ENCODE results near the gene LHX4.

The LHX4 gene

DNA sequence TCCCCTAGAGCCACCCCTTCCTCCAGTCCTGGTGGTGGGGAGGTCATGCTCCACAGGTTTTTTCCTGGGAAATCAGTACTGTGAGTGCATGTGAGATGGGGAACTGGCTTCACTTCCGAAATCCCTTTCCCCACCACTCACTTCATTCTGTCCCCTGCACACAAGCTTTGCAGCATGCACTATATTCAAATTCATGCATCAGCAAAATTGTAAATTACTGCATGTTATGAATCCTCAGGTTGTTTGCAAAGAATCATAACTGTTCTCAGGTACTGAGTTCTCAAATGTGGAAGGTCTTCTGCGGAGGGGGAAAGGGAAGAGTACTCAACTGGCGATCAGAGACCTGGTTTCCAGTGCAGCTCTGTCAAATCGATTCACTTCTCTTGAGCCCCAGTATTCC is 42.3 kb downstream of the LHX4 start:
- no peak overlapping the region for H3K18ac ChIP-seq (ENCODE audit: low read length)

DNA sequence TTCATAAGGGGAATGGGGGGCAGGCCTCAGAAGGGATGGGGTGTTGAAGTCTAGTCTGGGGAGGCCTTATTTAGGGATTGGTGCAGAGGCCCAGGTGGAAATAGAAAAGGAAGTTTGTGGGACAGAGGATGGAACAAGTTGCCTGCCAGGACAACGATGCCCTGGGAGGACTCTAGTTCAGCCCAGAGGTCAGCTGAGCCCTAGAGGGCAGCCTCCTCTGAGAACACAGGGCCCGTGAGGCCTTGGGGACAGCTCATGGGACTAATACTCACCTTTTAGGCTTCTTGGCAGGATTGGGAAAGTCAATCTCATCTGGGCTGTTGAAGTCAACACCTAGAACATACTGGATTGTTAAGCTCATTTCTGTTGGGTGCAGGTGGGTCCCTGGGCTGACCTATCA is 43.0 kb downstream of the LHX4 start:
- no peaks in the 10 kb centered on the region for H3K4me1 ChIP-seq (ENCODE audit: control insufficient read depth in 1 of 2, insufficient read depth in 2 of 2, low read length in 2 of 2)
- H4K12ac ChIP-seq (ENCODE audit: low read depth, low read length) = no peak overlapping the region
- H3K9ac ChIP-seq (ENCODE audit: low read length) = no peak overlapping the region
- no peak overlapping the region for H3K18ac ChIP-seq (ENCODE audit: low read length)
- peak; percentile 52 for DNase-seq
- H3K27ac ChIP-seq (ENCODE audit: low read depth, low read length) = no peak overlapping the region
- no CpG with 5 or more reads among the region's 2 CpGs for WGBS (ENCODE audit: extremely low coverage, insufficient coverage, insufficient read length)
- H3K9me3 ChIP-seq (ENCODE audit: insufficient read depth, low read depth, low read length) = no peaks in the 10 kb centered on the region
- no peak overlapping the region for H2BK5ac ChIP-seq (ENCODE audit: low read depth, low read length, poor library complexity)
- H3K14ac ChIP-seq (ENCODE audit: low read length) = no peak overlapping the region
- no peaks in the 10 kb centered on the region for H3K79me1 ChIP-seq (ENCODE audit: low read length)
- H3K4me2 ChIP-seq (ENCODE audit: low read length) = no peak overlapping the region
- no peaks in the 10 kb centered on the region for H3K27me3 ChIP-seq (ENCODE audit: insufficient read depth, low read length)
- no peak overlapping the region for H3K23ac ChIP-seq (ENCODE audit: low read length)
- H3K4ac ChIP-seq (ENCODE audit: low read depth, low read length) = no peak overlapping the region
- no peak overlapping the region for H4K8ac ChIP-seq (ENCODE audit: low read depth, low read length)
- H2BK12ac ChIP-seq (ENCODE audit: low read length) = no peak overlapping the region
- peaks cover 2 to 8% of the 10 kb centered on the region in 2 experiments for H3K36me3 ChIP-seq (ENCODE audit: control insufficient read depth in 1 of 2, insufficient read depth in 2 of 2, low read length in 2 of 2)
- H2AK5ac ChIP-seq (ENCODE audit: low read length) = no peak overlapping the region
- H4K91ac ChIP-seq (ENCODE audit: low read depth, low read length) = no peak overlapping the region
- H3K79me2 ChIP-seq (ENCODE audit: control insufficient read depth, insufficient read depth, low read length, poor library complexity) = no peaks in the 10 kb centered on the region
- H3K4me3 ChIP-seq (ENCODE audit: low read depth, low read length) = no peak overlapping the region
- no peak overlapping the region for H2AFZ ChIP-seq (ENCODE audit: insufficient read depth, low read length, poor library complexity)
- H2BK120ac ChIP-seq (ENCODE audit: insufficient read depth, low read length, poor library complexity) = no peak overlapping the region

More for the DNA sequence above, 42.3 kb downstream of the LHX4 start:
- Histone ChIP-seq H2BK120ac (ENCODE audit: insufficient read depth, low read length, poor library complexity) (no peak overlapping the region), H3K4me1 (ENCODE audit: control insufficient read depth in 1 of 2, insufficient read depth in 2 of 2, low read length in 2 of 2) (no peaks in the 10 kb centered on the region), H4K91ac (ENCODE audit: low read depth, low read length) (no peak overlapping the region), H2AFZ (ENCODE audit: insufficient read depth, low read length, poor library complexity) (no peak overlapping the region), H3K9me3 (ENCODE audit: insufficient read depth, low read depth, low read length) (no peaks in the 10 kb centered on the region), H3K27me3 (ENCODE audit: insufficient read depth, low read length) (no peaks in the 10 kb centered on the region), H3K36me3 (ENCODE audit: control insufficient read depth in 1 of 2, insufficient read depth in 2 of 2, low read length in 2 of 2) (peaks cover 2 to 8% of the 10 kb centered on the region in 2 experiments), H3K14ac (ENCODE audit: low read length) (no peak overlapping the region), H3K27ac (ENCODE audit: low read depth, low read length) (no peak overlapping the region), H3K79me1 (ENCODE audit: low read length) (no peaks in the 10 kb centered on the region), H2AK5ac (ENCODE audit: low read length) (no peak overlapping the region), H4K12ac (ENCODE audit: low read depth, low read length) (no peak overlapping the region), H2BK12ac (ENCODE audit: low read length) (no peak overlapping the region), H4K8ac (ENCODE audit: low read depth, low read length) (no peak overlapping the region), H2BK5ac (ENCODE audit: low read depth, low read length, poor library complexity) (no peak overlapping the region), H3K4me2 (ENCODE audit: low read length) (no peak overlapping the region), H3K9ac (ENCODE audit: low read length) (no peak overlapping the region), H3K4me3 (ENCODE audit: low read depth, low read length) (no peak overlapping the region), H3K23ac (ENCODE audit: low read length) (no peak overlapping the region), H3K4ac (ENCODE audit: low read depth, low read length) (no peak overlapping the region), H3K79me2 (ENCODE audit: control insufficient read depth, insufficient read depth, low read length, poor library complexity) (no peaks in the 10 kb centered on the region)
- DNase-seq = no peak
- WGBS (ENCODE audit: extremely low coverage, insufficient coverage, insufficient read length) = no CpG with 5 or more reads among the region's 4 CpGs

DNA sequence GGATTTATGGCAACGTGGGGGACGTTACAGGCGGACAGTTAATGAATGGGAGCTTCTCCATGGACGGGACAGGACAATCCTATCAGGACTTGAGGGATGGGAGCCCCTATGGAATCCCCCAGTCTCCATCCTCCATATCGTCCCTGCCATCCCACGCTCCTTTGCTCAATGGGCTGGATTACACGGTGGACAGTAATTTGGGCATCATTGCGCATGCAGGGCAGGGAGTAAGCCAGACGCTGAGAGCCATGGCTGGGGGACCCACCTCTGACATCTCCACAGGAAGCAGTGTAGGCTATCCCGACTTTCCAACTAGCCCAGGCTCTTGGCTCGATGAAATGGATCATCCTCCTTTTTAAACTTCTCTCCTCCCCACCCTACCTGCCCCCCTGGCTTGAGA is 44.2 kb downstream of the LHX4 start:
- H3K23ac ChIP-seq (ENCODE audit: low read length) = no peak overlapping the region
- H3K18ac ChIP-seq (ENCODE audit: low read length) = no peak overlapping the region
- H4K91ac ChIP-seq (ENCODE audit: low read depth, low read length) = no peak overlapping the region
- H2AK5ac ChIP-seq (ENCODE audit: low read length) = no peak overlapping the region
- no peaks in the 10 kb centered on the region for H3K4me1 ChIP-seq (ENCODE audit: control insufficient read depth in 1 of 2, insufficient read depth in 2 of 2, low read length in 2 of 2)
- H3K79me2 ChIP-seq (ENCODE audit: control insufficient read depth, insufficient read depth, low read length, poor library complexity) = no peaks in the 10 kb centered on the region
- no peaks in the 10 kb centered on the region for H3K79me1 ChIP-seq (ENCODE audit: low read length)
- no peak overlapping the region for H2AFZ ChIP-seq (ENCODE audit: insufficient read depth, low read length, poor library complexity)
- H3K36me3 ChIP-seq (ENCODE audit: control insufficient read depth in 1 of 2, insufficient read depth in 2 of 2, low read length in 2 of 2) = peaks cover 2 to 8% of the 10 kb centered on the region in 2 experiments
- no CpG with 5 or more reads among the region's 11 CpGs for WGBS (ENCODE audit: extremely low coverage, insufficient coverage, insufficient read length)
- no peak overlapping the region for H2BK120ac ChIP-seq (ENCODE audit: insufficient read depth, low read length, poor library complexity)
- no peak overlapping the region for H3K9ac ChIP-seq (ENCODE audit: low read length)
- H4K8ac ChIP-seq (ENCODE audit: low read depth, low read length) = no peak overlapping the region
- H3K4me2 ChIP-seq (ENCODE audit: low read length) = no peak overlapping the region
- peak overlapping the region; percentile 26 for H3K4me3 ChIP-seq (ENCODE audit: low read depth, low read length)
- H4K12ac ChIP-seq (ENCODE audit: low read depth, low read length) = no peak overlapping the region
- H3K14ac ChIP-seq (ENCODE audit: low read length) = no peak overlapping the region
- H3K27me3 ChIP-seq (ENCODE audit: insufficient read depth, low read length) = no peaks in the 10 kb centered on the region
- no peak for DNase-seq
- H3K4ac ChIP-seq (ENCODE audit: low read depth, low read length) = no peak overlapping the region
- H3K9me3 ChIP-seq (ENCODE audit: insufficient read depth, low read depth, low read length) = no peaks in the 10 kb centered on the region
- no peak overlapping the region for H2BK5ac ChIP-seq (ENCODE audit: low read depth, low read length, poor library complexity)
- H3K27ac ChIP-seq (ENCODE audit: low read depth, low read length) = no peak overlapping the region
- no peak overlapping the region for H2BK12ac ChIP-seq (ENCODE audit: low read length)

DNA sequence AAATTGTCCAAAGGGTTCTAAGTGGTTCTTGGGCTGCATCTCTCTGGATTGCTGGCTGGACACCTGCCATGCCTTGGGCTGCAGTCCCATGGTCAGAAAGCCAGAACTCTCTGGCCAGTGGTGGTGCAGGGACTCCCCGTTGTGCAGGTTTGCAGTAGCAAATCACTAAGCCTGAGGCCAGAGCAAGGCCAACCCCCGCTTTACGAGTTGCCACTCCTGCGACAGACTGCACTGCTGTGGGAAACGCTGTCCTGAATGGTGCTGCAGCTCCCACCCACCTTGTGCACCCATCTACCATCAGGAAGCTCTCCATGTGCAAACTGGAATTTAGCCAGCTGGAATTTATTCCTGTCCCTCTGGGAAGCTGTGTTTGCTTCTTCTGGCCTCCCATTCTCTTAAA is 45.7 kb downstream of the LHX4 start:
- Histone ChIP-seq H4K8ac (ENCODE audit: low read depth, low read length) (no peak overlapping the region), H2AFZ (ENCODE audit: insufficient read depth, low read length, poor library complexity) (no peak overlapping the region), H3K4me1 (ENCODE audit: control insufficient read depth in 1 of 2, insufficient read depth in 2 of 2, low read length in 2 of 2) (no peaks in the 10 kb centered on the region), H3K36me3 (ENCODE audit: control insufficient read depth in 1 of 2, insufficient read depth in 2 of 2, low read length in 2 of 2) (peaks cover 2 to 8% of the 10 kb centered on the region in 2 experiments), H3K27ac (ENCODE audit: low read depth, low read length) (no peak overlapping the region), H3K23ac (ENCODE audit: low read length) (no peak overlapping the region), H4K91ac (ENCODE audit: low read depth, low read length) (no peak overlapping the region), H3K9ac (ENCODE audit: low read length) (no peak overlapping the region), H3K4ac (ENCODE audit: low read depth, low read length) (no peak overlapping the region), H3K79me2 (ENCODE audit: control insufficient read depth, insufficient read depth, low read length, poor library complexity) (no peaks in the 10 kb centered on the region), H3K27me3 (ENCODE audit: insufficient read depth, low read length) (no peaks in the 10 kb centered on the region), H3K4me3 (ENCODE audit: low read depth, low read length) (no peak overlapping the region), H3K14ac (ENCODE audit: low read length) (no peak overlapping the region), H3K4me2 (ENCODE audit: low read length) (no peak overlapping the region), H3K79me1 (ENCODE audit: low read length) (no peaks in the 10 kb centered on the region), H2AK5ac (ENCODE audit: low read length) (no peak overlapping the region), H3K9me3 (ENCODE audit: insufficient read depth, low read depth, low read length) (no peaks in the 10 kb centered on the region), H2BK120ac (ENCODE audit: insufficient read depth, low read length, poor library complexity) (no peak overlapping the region), H4K12ac (ENCODE audit: low read depth, low read length) (no peak overlapping the region), H2BK5ac (ENCODE audit: low read depth, low read length, poor library complexity) (no peak overlapping the region), H2BK12ac (ENCODE audit: low read length) (no peak overlapping the region), H3K18ac (ENCODE audit: low read length) (no peak overlapping the region)
- WGBS (ENCODE audit: extremely low coverage, insufficient coverage, insufficient read length) = no CpG with 5 or more reads among the region's 5 CpGs
- no peak for DNase-seq
